WERI-Rb-1 (cell line): ENCODE data around the gene PPP3CB.

Source experiments
- DNase-seq: peaks from one replicate; pipeline ENCODE4 v3.0.0-alpha.2; 2020
- H3K27ac ChIP-seq: fragments of 250-450 bp; sonication (Bioruptor Pico); 2 replicates; pipeline ENCODE4 v1.5.1; 2020; ENCODE audit warnings: mild to moderate bottlenecking, moderate library complexity
- H3K27me3 ChIP-seq: fragments of 250-450 bp; sonication (Bioruptor Pico); 2 replicates; pipeline ENCODE4 v1.5.1; 2021; ENCODE audit warnings: mild to moderate bottlenecking, low read depth, moderate library complexity; ENCODE audit not compliant: insufficient read depth, severe bottlenecking
- H3K36me3 ChIP-seq: fragments of 250-450 bp; sonication (Bioruptor Pico); 2 replicates; pipeline ENCODE4 v1.5.1; 2020; ENCODE audit warnings: mild to moderate bottlenecking, moderate library complexity
- H3K4me3 ChIP-seq: 2 replicates; pipeline ENCODE4 v1.5.1; 2011; ENCODE audit warnings: low read depth, mild to moderate bottlenecking, control low read depth, low read length
- H3K9me3 ChIP-seq: fragments of 250-450 bp; sonication (Bioruptor Pico); 2 replicates; pipeline ENCODE4 v1.5.1; 2021; ENCODE audit warnings: mild to moderate bottlenecking, moderate library complexity; ENCODE audit not compliant: severe bottlenecking
- TF ChIP-seq, protein P1 (sequence below): IDR thresholded peaks from 2 replicates; pipeline ENCODE4 v1.5.1; 2011; ENCODE audit warnings: low read depth, mild to moderate bottlenecking, control low read depth, inconsistent platforms, low read length

Gene PPP3CB

DNA sequence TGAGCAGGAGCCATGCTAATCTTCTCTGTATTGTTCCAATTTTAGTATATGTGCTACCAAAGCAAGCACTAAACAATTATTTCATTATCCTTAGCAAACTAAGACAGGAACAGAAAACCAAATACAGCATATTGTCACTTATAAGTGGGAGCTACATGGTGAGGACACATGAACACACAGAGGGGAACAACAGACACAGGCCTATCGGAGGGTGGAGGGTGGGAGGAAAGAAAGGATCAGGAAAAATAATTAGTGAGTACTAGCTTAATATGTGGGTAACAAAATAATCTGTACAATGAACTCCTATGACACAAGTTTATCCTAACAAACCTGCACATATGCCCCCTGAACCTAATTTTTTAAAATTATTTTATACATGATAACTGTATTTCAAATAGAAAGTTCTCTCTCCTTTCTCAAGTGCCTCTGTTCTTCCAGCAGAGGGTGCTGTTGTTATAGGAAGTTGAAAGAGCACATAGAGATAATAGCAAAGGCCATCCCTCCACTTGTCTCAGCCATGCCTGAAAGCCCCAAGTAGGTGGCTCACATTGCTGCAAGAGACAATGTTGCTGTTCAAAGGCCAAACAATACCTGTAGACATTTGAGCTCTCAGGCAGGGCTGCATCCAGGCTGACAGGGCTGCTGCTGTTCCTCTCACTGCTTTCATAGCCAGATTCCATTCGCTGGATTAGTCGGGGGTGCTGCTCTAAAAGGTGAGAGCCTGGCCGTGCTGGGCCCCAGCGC is 33.4 kb upstream of the PPP3CB start:
- peak; percentile 50 for DNase-seq
- Histone ChIP-seq H3K9me3 (no peaks in the 10 kb centered on the region), H3K27ac (no peak overlapping the region), H3K36me3 (peaks cover 14% of the 10 kb centered on the region), H3K4me3 (no peak overlapping the region), H3K27me3 (no peaks in the 10 kb centered on the region)
- TF ChIP-seq, protein P1, sequence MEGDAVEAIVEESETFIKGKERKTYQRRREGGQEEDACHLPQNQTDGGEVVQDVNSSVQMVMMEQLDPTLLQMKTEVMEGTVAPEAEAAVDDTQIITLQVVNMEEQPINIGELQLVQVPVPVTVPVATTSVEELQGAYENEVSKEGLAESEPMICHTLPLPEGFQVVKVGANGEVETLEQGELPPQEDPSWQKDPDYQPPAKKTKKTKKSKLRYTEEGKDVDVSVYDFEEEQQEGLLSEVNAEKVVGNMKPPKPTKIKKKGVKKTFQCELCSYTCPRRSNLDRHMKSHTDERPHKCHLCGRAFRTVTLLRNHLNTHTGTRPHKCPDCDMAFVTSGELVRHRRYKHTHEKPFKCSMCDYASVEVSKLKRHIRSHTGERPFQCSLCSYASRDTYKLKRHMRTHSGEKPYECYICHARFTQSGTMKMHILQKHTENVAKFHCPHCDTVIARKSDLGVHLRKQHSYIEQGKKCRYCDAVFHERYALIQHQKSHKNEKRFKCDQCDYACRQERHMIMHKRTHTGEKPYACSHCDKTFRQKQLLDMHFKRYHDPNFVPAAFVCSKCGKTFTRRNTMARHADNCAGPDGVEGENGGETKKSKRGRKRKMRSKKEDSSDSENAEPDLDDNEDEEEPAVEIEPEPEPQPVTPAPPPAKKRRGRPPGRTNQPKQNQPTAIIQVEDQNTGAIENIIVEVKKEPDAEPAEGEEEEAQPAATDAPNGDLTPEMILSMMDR = peak; percentile 48; the same call in 1 of the 2 replicates

DNA sequence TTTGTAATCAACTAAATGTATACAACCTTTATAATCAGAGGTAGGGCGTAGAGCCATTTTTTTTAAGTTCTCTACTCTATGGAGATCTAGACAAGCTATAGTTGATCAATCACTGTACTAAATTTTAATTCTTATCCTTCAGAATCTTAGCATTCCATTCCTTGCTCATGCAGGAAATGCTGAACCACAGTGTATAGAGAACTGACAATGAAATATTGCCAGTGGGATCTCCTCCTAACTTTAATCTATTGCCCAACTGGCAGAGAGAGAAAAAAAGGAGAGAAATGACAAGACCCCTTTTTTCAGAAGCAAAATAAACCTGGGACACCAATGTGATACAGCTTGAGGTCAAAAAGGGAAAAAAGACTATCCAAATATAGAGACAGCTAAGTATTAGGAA is 26.4 kb upstream of the PPP3CB start:
- DNase-seq = no peak
- H3K27me3 ChIP-seq = no peaks in the 10 kb centered on the region
- TF ChIP-seq, protein P1 = no peak
- H3K4me3 ChIP-seq = no peak overlapping the region
- no peak overlapping the region for H3K27ac ChIP-seq
- peaks cover 33% of the 10 kb centered on the region for H3K36me3 ChIP-seq
- no peaks in the 10 kb centered on the region for H3K9me3 ChIP-seq

DNA sequence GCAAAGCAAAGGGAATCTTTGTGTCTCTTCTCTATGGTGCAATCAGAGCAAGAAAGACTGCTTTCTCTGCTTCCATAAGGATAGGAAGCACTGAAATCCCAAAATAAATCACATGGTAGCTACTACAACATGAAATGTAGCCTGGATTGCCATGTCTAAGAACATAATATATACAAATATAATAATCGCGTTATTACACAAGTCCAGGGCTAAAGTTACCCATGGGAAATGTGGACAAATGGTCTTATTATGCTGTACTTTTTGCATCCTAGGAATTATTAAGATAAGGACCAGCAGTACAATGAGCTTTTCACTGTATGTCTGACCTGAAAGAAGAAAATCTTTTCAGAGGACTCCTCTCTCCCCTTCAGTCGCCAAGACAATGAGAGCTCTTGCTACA is 23.5 kb upstream of the PPP3CB start:
- no peak for DNase-seq

DNA sequence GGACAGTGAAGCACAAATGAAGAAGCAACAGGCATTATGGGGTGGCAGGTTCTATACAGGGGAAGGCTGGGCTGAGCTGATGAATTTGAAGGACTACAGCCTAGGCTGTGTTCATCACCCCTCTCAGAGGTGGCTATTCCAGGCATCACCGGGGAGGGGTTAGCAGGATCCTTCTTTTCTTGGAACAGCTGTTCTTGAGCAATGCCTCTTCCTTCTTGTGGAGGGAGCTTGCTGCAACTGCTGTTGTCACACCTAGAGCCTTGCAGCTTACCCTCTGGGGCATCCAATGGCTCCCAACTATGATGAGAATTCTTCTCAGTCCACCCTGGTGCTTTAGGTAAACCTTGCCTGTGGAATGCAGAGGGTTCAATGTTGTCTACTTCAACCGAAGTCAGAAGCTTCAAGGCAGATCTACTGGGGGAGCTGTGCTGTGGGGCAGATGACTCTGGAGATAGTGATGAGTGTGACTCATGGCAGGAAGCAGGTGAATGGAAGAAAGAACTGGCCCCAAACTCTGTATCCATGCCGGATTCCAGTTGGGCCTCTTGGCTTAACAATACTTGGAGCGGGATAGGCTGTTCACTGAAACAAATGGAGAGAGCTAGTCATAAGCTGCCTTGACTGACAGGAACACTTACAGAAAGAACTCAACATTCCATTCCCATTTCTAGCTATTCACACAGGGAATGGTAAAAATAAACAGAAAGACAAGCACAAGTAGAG is 21.5 kb upstream of the PPP3CB start:
- TF ChIP-seq, protein P1 = no peak
- Histone ChIP-seq H3K27me3 (no peaks in the 10 kb centered on the region), H3K9me3 (no peaks in the 10 kb centered on the region), H3K4me3 (no peak overlapping the region), H3K36me3 (peaks cover 30% of the 10 kb centered on the region), H3K27ac (no peak overlapping the region)
- no peak for DNase-seq

More for the DNA sequence above, 23.5 kb upstream of the PPP3CB start:
- TF ChIP-seq, protein P1 = no peak
- Histone ChIP-seq H3K36me3 (peaks cover 38% of the 10 kb centered on the region), H3K9me3 (no peaks in the 10 kb centered on the region), H3K4me3 (no peak overlapping the region), H3K27ac (no peak overlapping the region), H3K27me3 (no peaks in the 10 kb centered on the region)

DNA sequence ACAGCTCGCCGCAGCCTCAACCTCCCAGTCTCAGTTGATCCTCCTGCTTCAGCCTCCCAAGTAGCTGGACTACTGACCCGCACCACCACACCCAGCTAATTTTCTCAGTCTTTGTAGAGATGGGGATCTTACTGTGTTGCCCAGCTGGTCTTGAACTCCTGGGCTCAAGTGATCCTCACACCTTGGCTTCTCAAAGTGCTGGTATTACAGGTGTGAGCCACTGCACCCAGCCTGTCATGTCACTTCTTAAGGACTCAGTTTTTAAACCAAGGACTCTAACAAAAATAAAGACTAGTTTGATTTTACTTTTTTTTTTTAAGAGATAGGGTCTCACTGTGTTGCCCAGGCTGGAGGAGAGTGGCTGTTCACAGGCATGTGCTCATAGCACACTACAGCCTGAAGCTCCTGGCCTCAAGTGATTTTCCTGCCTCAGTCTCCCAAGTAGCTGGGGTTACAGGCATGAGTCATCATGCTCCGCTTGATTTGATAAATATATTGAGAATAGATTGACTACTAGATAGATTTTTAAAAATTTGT is 16.5 kb upstream of the PPP3CB start:
- Histone ChIP-seq H3K27ac (no peak overlapping the region), H3K27me3 (no peaks in the 10 kb centered on the region), H3K9me3 (no peaks in the 10 kb centered on the region), H3K36me3 (peaks cover 8% of the 10 kb centered on the region), H3K4me3 (no peak overlapping the region)
- DNase-seq = no peak
- TF ChIP-seq, protein P1 = no peak
